Suprapubic skin (tissue), 4 donors: Measurements from ENCODE around the gene BBS1.

Source experiments
- EP300 ChIP-seq: sonication (generic); formaldehyde crosslinking; IDR thresholded peaks from one replicate; pipeline ENCODE4 v1.6.1; 2017; ENCODE audit warnings: antibody characterized with exemption
- POLR2A ChIP-seq, 2 donors: fragments of 450-650 bp; IDR thresholded peaks; one replicate each; pipeline ENCODE4 v1.6.1; 2017; ENCODE audit warnings: antibody characterized with exemption in 2 of 2, mild to moderate bottlenecking in 2 of 2, moderate library complexity in 2 of 2
- POLR2AphosphoS5 ChIP-seq, 3 donors: sonication (generic); formaldehyde crosslinking; IDR thresholded peaks; one replicate each; pipeline ENCODE4 v1.6.1; 2017; ENCODE audit warnings: antibody characterized with exemption in 3 of 3
- TF ChIP-seq, protein P1 (sequence below), 2 donors: fragments of 200-600 bp in 1 of 2; fragments of 450-650 bp in 1 of 2; sonication (generic) in 1 of 2; IDR thresholded peaks; one replicate each; pipeline ENCODE4 v1.5.1; 2016 to 2019; ENCODE audit warnings: antibody characterized with exemption in 2 of 2, mild to moderate bottlenecking in 1 of 2, moderate library complexity in 1 of 2

DNA sequence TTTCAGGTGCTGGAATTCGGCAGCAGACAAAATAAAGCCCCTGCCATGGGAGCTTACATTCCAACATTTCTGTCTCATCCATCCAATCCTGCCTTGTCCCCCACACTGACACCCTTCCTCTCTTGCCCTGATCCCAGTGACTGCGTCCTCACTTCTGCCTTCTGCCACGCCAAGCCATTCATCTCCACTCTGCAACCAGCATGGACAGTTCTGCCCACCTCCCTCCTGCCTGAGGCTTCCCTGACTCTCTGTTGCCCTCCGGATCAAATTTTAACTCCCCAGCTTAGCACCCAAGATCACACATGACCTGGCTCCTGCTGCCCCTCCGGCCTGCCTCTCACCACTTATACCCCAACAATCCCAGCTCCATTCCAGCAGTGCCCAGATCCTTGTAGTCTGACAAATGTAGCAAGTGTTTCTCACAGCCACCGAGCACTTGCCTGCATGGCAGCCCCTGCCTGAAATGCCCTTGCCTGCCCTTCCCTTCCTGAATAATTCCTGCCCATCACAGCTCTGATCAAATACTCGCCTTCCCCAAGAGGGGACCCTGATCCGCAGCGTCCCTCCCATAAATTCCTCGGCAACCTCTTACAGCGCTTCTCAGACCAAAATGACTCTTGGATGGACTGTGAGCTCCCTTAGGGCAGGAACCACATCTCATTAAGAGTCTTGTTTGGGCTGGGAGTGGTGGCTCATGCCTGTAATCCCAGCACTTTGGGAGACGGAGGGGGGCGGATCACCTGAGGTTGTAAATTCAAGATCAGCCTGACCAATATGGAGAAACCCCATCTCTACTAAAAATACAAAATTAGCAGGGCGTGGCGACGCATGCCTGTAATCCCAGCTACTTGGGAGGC lies 38.6 kb downstream of the BBS1 start:
- TF ChIP-seq POLR2A (IDR thresholded peaks at IDR 0.05) (no peak), EP300 (no peak), POLR2AphosphoS5 (IDR thresholded peaks at IDR 0.05) (no peak)
- TF ChIP-seq, protein P1, sequence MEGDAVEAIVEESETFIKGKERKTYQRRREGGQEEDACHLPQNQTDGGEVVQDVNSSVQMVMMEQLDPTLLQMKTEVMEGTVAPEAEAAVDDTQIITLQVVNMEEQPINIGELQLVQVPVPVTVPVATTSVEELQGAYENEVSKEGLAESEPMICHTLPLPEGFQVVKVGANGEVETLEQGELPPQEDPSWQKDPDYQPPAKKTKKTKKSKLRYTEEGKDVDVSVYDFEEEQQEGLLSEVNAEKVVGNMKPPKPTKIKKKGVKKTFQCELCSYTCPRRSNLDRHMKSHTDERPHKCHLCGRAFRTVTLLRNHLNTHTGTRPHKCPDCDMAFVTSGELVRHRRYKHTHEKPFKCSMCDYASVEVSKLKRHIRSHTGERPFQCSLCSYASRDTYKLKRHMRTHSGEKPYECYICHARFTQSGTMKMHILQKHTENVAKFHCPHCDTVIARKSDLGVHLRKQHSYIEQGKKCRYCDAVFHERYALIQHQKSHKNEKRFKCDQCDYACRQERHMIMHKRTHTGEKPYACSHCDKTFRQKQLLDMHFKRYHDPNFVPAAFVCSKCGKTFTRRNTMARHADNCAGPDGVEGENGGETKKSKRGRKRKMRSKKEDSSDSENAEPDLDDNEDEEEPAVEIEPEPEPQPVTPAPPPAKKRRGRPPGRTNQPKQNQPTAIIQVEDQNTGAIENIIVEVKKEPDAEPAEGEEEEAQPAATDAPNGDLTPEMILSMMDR (IDR thresholded peaks at IDR 0.05), result no peak
